ENCODE measurements around the gene SMARCAL1. TPM values are rescaled to one million over a fixed set of nuclear protein-coding genes. Genes with fewer than 3 reads are reported as not detected.

SMARCAL1 gene
- total RNA-seq, 1 donor from 2014 or later: 35.2 TPM

- Mint-ChIP-seq H3K4me3 (ENCODE audit: unreplicated experiment) (no peak overlapping the region), H3K36me3 (ENCODE audit: low read depth, unreplicated experiment) (peaks cover 23% of the 10 kb centered on the region), H3K4me1 (ENCODE audit: low read depth, unreplicated experiment) (no peaks in the 10 kb centered on the region), H3K9me3 (ENCODE audit: unreplicated experiment) (peaks cover 2% of the 10 kb centered on the region), H3K27ac (ENCODE audit: unreplicated experiment) (no peak overlapping the region), H3K27me3 (ENCODE audit: low read depth, unreplicated experiment) (no peaks in the 10 kb centered on the region)
- Histone ChIP-seq H2AFZ (ENCODE audit: low read depth, low read length) (no peak overlapping the region), H3K27me3 (ENCODE audit: insufficient read depth, low read length) (no peaks in the 10 kb centered on the region), H3K4me1 (ENCODE audit: insufficient read depth, low read length) (no peaks in the 10 kb centered on the region), H3K9ac (ENCODE audit: low read length) (no peak overlapping the region), H3K36me3 (ENCODE audit: insufficient read depth, low read length) (peaks cover 7% of the 10 kb centered on the region), H3K27ac (ENCODE audit: low read depth, low read length) (no peak overlapping the region), H3K9me3 (ENCODE audit: insufficient read depth, low read depth, low read length) (no peaks in the 10 kb centered on the region), H3K4me2 (ENCODE audit: low read length) (no peak overlapping the region), H3K4me3 (ENCODE audit: insufficient read depth, low read depth, low read length) (no peak overlapping the region), H3K79me2 (ENCODE audit: insufficient read depth, low read length) (no peaks in the 10 kb centered on the region), H4K20me1 (ENCODE audit: insufficient read depth, low read length) (no peaks in the 10 kb centered on the region)
- DNase-seq (ENCODE audit: low read depth): no peak
- no peak for FAIRE-seq
- TF ChIP-seq EZH2 (IDR thresholded peaks at IDR 0.05; ENCODE audit: insufficient read depth, low read length) (no peak), CTCF (IDR thresholded peaks at IDR 0.05; ENCODE audit: insufficient read depth, low read depth, low read length) (no peak)
These were observed 53.4 kb downstream of the SMARCAL1 start for GRCh38 chr2:216465579-216466195.

GRCh38 chr2:216467845-216468244 is 55.6 kb downstream of the SMARCAL1 start:
- Mint-ChIP-seq H3K27me3 (ENCODE audit: low read depth, unreplicated experiment) (no peaks in the 10 kb centered on the region), H3K27ac (ENCODE audit: unreplicated experiment) (no peak overlapping the region), H3K4me3 (ENCODE audit: unreplicated experiment) (no peak overlapping the region), H3K36me3 (ENCODE audit: low read depth, unreplicated experiment) (peaks cover 20% of the 10 kb centered on the region), H3K9me3 (ENCODE audit: unreplicated experiment) (no peaks in the 10 kb centered on the region), H3K4me1 (ENCODE audit: low read depth, unreplicated experiment) (no peaks in the 10 kb centered on the region)
- H3K9ac ChIP-seq (ENCODE audit: low read length): no peak overlapping the region
- FAIRE-seq: no peak
- H3K79me2 ChIP-seq (ENCODE audit: insufficient read depth, low read length): no peaks in the 10 kb centered on the region
- no peaks in the 10 kb centered on the region for H3K27me3 ChIP-seq (ENCODE audit: insufficient read depth, low read length)
- H3K27ac ChIP-seq (ENCODE audit: low read depth, low read length): no peak overlapping the region
- TF ChIP-seq CTCF (IDR thresholded peaks at IDR 0.05; ENCODE audit: insufficient read depth, low read depth, low read length) (no peak), EZH2 (IDR thresholded peaks at IDR 0.05; ENCODE audit: insufficient read depth, low read length) (no peak)
- no peak overlapping the region for H2AFZ ChIP-seq (ENCODE audit: low read depth, low read length)
- no peak overlapping the region for H3K4me3 ChIP-seq (ENCODE audit: insufficient read depth, low read depth, low read length)
- H3K9me3 ChIP-seq (ENCODE audit: insufficient read depth, low read depth, low read length): no peaks in the 10 kb centered on the region
- no peak for DNase-seq (ENCODE audit: low read depth)
- no peaks in the 10 kb centered on the region for H4K20me1 ChIP-seq (ENCODE audit: insufficient read depth, low read length)
- H3K4me2 ChIP-seq (ENCODE audit: low read length): no peak overlapping the region
- no peaks in the 10 kb centered on the region for H3K4me1 ChIP-seq (ENCODE audit: insufficient read depth, low read length)
- H3K36me3 ChIP-seq (ENCODE audit: insufficient read depth, low read length): peaks cover 7% of the 10 kb centered on the region

GRCh38 chr2:216469661-216470060 is 57.4 kb downstream of the SMARCAL1 start:
- TF ChIP-seq CTCF (IDR thresholded peaks at IDR 0.05; ENCODE audit: insufficient read depth, low read depth, low read length): no peak
- no peak for TF ChIP-seq EZH2 (IDR thresholded peaks at IDR 0.05; ENCODE audit: insufficient read depth, low read length)
- H3K79me2 ChIP-seq (ENCODE audit: insufficient read depth, low read length): no peaks in the 10 kb centered on the region
- no peak overlapping the region for H3K9ac ChIP-seq (ENCODE audit: low read length)
- no peak overlapping the region for H3K4me3 Mint-ChIP-seq (ENCODE audit: unreplicated experiment)
- H3K27ac Mint-ChIP-seq (ENCODE audit: unreplicated experiment): no peak overlapping the region
- H3K27me3 Mint-ChIP-seq (ENCODE audit: low read depth, unreplicated experiment): no peaks in the 10 kb centered on the region
- H3K36me3 ChIP-seq (ENCODE audit: insufficient read depth, low read length): peaks cover 7% of the 10 kb centered on the region
- no peaks in the 10 kb centered on the region for H3K4me1 Mint-ChIP-seq (ENCODE audit: low read depth, unreplicated experiment)
- FAIRE-seq: peak; percentile 60
- no peaks in the 10 kb centered on the region for H3K9me3 ChIP-seq (ENCODE audit: insufficient read depth, low read depth, low read length)
- no peak overlapping the region for H3K27ac ChIP-seq (ENCODE audit: low read depth, low read length)
- H3K36me3 Mint-ChIP-seq (ENCODE audit: low read depth, unreplicated experiment): peaks cover 14% of the 10 kb centered on the region
- no peak overlapping the region for H3K4me3 ChIP-seq (ENCODE audit: insufficient read depth, low read depth, low read length)
- H3K27me3 ChIP-seq (ENCODE audit: insufficient read depth, low read length): no peaks in the 10 kb centered on the region
- no peak overlapping the region for H3K4me2 ChIP-seq (ENCODE audit: low read length)
- no peaks in the 10 kb centered on the region for H3K9me3 Mint-ChIP-seq (ENCODE audit: unreplicated experiment)
- no peaks in the 10 kb centered on the region for H4K20me1 ChIP-seq (ENCODE audit: insufficient read depth, low read length)
- no peak overlapping the region for H2AFZ ChIP-seq (ENCODE audit: low read depth, low read length)
- H3K4me1 ChIP-seq (ENCODE audit: insufficient read depth, low read length): no peaks in the 10 kb centered on the region
- DNase-seq (ENCODE audit: low read depth): no peak

Measured in astrocyte (in vitro differentiated cells and primary cell).